Measurements from ENCODE around the gene TTC39B. TPM values are rescaled to one million over a fixed set of nuclear protein-coding genes. Genes with fewer than 3 reads are reported as not detected.

Gene TTC39B
- polyA plus RNA-seq, 1 donor, result 33.4 TPM

DNA sequence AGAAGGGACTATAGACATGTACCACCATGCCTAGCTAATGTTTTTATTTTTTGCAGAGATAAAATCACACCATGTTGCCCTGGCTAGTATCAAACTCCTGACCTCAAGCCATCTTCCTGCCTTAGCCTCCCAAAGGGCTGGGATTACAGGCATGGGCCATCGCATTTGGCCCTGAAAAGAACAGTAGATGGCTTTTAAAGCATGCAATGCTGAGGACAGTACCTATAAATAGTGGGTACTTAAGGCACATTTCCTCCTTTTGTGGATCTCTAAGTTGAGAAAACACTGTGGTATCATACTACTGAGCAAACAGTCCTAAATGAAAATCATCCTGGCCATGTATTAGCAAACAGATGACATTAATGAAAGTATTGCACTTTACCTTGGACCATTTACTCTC lies 119.4 kb downstream of the TTC39B start:
- H3K4me3 ChIP-seq (ENCODE audit: low read length), result no peak overlapping the region
- no peak overlapping the region for H3K27ac ChIP-seq (ENCODE audit: low read length)
- DNase-seq, result no peak
- H3K36me3 ChIP-seq (ENCODE audit: control insufficient read depth, insufficient read depth, low read length), result peaks cover 54% of the 10 kb centered on the region
- no CpG with 5 or more reads among the region's 1 CpG for WGBS (ENCODE audit: insufficient coverage, low lambda C conversion rate)
- H3K27me3 ChIP-seq (ENCODE audit: control insufficient read depth, insufficient read depth, low read length), result no peaks in the 10 kb centered on the region
- H3K9me3 ChIP-seq (ENCODE audit: control insufficient read depth, low read depth, low read length), result no peaks in the 10 kb centered on the region
- no peaks in the 10 kb centered on the region for H3K4me1 ChIP-seq (ENCODE audit: control insufficient read depth, insufficient read depth, low read length)

GRCh38 chr9:15182730-15183129 lies 124.3 kb downstream of the TTC39B start:
- Histone ChIP-seq H3K36me3 (ENCODE audit: control insufficient read depth, insufficient read depth, low read length) (peaks cover 52% of the 10 kb centered on the region), H3K9me3 (ENCODE audit: control insufficient read depth, low read depth, low read length) (no peaks in the 10 kb centered on the region), H3K4me1 (ENCODE audit: control insufficient read depth, insufficient read depth, low read length) (no peaks in the 10 kb centered on the region), H3K27ac (ENCODE audit: low read length) (no peak overlapping the region), H3K27me3 (ENCODE audit: control insufficient read depth, insufficient read depth, low read length) (no peaks in the 10 kb centered on the region), H3K4me3 (ENCODE audit: low read length) (no peak overlapping the region)
- 83% methylated on average over 2 of the region's 3 CpGs for WGBS (ENCODE audit: insufficient coverage, low lambda C conversion rate)
- DNase-seq, result no peak

DNA sequence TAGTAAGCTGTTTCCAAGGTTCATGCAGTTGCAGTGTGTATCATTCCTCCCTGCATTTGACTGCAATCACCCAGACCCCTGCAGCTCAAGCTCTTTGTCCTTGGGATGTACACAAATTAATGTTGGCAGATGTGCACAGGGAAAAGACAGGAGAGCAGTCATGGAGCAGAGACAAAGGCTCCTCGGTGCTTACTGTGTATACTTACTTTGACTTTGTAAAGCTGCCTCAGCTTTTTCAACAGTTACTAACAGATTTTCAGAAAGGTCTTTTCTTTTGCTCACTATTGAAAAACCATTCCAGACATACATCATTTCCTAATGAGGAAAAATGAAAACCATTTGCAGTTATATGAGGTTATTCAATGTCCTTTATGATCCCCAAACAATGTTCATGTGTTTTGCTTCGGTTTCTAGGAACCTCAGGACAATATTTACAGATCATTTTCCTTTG lies 124.9 kb downstream of the TTC39B start:
- no peaks in the 10 kb centered on the region for H3K9me3 ChIP-seq (ENCODE audit: control insufficient read depth, low read depth, low read length)
- 62% methylated on average over 2 of the region's 2 CpGs for WGBS (ENCODE audit: insufficient coverage, low lambda C conversion rate)
- peak in 1 of 2 donors; percentile 13 for DNase-seq
- peak overlapping the region; percentile 34 for H3K27ac ChIP-seq (ENCODE audit: low read length)
- H3K27me3 ChIP-seq (ENCODE audit: control insufficient read depth, insufficient read depth, low read length), result no peaks in the 10 kb centered on the region
- no peak overlapping the region for H3K4me3 ChIP-seq (ENCODE audit: low read length)
- no peaks in the 10 kb centered on the region for H3K4me1 ChIP-seq (ENCODE audit: control insufficient read depth, insufficient read depth, low read length)
- peaks cover 51% of the 10 kb centered on the region for H3K36me3 ChIP-seq (ENCODE audit: control insufficient read depth, insufficient read depth, low read length)

DNA sequence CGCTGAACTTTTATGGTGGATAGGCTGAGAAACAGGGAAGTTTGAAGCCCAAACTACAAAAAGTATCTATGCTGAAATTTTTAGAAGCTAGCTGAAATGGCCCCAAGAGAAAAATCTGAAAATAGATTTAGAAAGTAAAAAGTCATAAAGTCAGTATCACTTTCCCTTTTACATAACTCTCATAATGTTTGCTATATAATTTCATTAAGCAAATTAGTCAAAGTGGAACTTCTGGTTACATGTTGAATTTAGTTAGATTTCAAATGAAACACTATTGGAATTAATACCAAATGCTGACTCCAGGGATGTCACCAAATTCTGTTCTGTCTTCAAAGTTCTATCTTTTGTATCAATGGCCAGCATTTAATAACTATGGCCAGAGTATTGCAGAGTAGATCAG lies 126.9 kb downstream of the TTC39B start:
- no peaks in the 10 kb centered on the region for H3K27me3 ChIP-seq (ENCODE audit: control insufficient read depth, insufficient read depth, low read length)

DNA sequence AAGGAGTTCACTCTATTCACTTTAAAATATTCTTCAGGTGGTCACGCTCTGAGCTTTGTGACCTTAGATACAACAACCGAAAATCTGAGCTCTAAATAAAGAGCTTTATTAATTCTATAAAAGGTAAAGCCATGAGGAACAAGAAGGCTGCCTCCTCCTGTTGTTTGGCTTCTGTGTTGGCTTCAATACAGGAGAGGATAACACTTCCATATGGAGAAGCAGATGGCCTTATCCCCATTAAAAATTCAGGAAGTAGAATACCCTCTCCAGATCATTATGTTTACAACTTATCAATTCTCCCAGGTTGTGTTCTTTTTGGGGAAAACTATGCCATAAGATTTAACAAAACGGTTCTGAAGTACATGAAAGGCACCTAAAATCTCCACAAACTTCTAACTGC lies 128.4 kb downstream of the TTC39B start:
- no peak overlapping the region for H3K27ac ChIP-seq (ENCODE audit: low read length)
- H3K27me3 ChIP-seq (ENCODE audit: control insufficient read depth, insufficient read depth, low read length), result no peaks in the 10 kb centered on the region
- H3K36me3 ChIP-seq (ENCODE audit: control insufficient read depth, insufficient read depth, low read length), result peaks cover 56% of the 10 kb centered on the region
- H3K4me1 ChIP-seq (ENCODE audit: control insufficient read depth, insufficient read depth, low read length), result no peaks in the 10 kb centered on the region
- H3K4me3 ChIP-seq (ENCODE audit: low read length), result no peak overlapping the region
- no peak for DNase-seq
- WGBS (ENCODE audit: insufficient coverage, low lambda C conversion rate), result 100% methylated on average over 1 of the region's 3 CpGs
- H3K9me3 ChIP-seq (ENCODE audit: control insufficient read depth, low read depth, low read length), result no peaks in the 10 kb centered on the region

More for the DNA sequence above, 126.9 kb downstream of the TTC39B start:
- 100% methylated on average over 1 of the region's 1 CpG for WGBS (ENCODE audit: insufficient coverage, low lambda C conversion rate)
- no peak overlapping the region for H3K27ac ChIP-seq (ENCODE audit: low read length)
- H3K36me3 ChIP-seq (ENCODE audit: control insufficient read depth, insufficient read depth, low read length), result peaks cover 48% of the 10 kb centered on the region
- no peaks in the 10 kb centered on the region for H3K9me3 ChIP-seq (ENCODE audit: control insufficient read depth, low read depth, low read length)
- H3K4me3 ChIP-seq (ENCODE audit: low read length), result no peak overlapping the region
- H3K4me1 ChIP-seq (ENCODE audit: control insufficient read depth, insufficient read depth, low read length), result no peaks in the 10 kb centered on the region
- DNase-seq, result no peak

- Histone ChIP-seq H3K27me3 (ENCODE audit: control insufficient read depth, insufficient read depth, low read length) (no peaks in the 10 kb centered on the region), H3K27ac (ENCODE audit: low read length) (no peak overlapping the region), H3K4me3 (ENCODE audit: low read length) (no peak overlapping the region), H3K36me3 (ENCODE audit: control insufficient read depth, insufficient read depth, low read length) (peaks cover 51% of the 10 kb centered on the region), H3K4me1 (ENCODE audit: control insufficient read depth, insufficient read depth, low read length) (no peaks in the 10 kb centered on the region), H3K9me3 (ENCODE audit: control insufficient read depth, low read depth, low read length) (no peaks in the 10 kb centered on the region)
- no CpG with 5 or more reads among the region's 1 CpG for WGBS (ENCODE audit: insufficient coverage, low lambda C conversion rate)
- DNase-seq, result no peak
Observed at GRCh38 chr9:15176836-15177235, 130.2 kb downstream of the TTC39B start.

DNA sequence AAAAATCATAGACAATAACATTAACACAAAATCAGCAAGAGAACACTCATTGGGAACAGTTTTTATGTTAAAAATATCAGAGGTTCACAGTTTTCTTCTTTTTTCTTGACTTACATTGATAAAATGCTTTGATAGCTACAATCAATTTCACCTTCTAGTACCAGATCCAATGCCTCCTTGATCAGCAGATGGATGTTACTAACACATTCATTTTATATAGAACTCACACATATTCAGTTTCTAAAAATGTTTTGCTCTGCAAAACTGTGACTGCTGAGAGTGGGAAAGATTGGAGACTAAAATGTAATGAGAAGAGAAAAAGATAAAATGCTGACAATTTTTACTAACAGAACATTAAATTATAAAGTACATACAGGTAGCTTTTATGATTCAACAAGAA lies 143.1 kb downstream of the TTC39B start:
- no peaks in the 10 kb centered on the region for H3K27me3 ChIP-seq (ENCODE audit: control insufficient read depth, insufficient read depth, low read length)
- no peaks in the 10 kb centered on the region for H3K9me3 ChIP-seq (ENCODE audit: control insufficient read depth, low read depth, low read length)
- no peaks in the 10 kb centered on the region for H3K4me1 ChIP-seq (ENCODE audit: control insufficient read depth, insufficient read depth, low read length)
- DNase-seq, result no peak
- H3K27ac ChIP-seq (ENCODE audit: low read length), result no peak overlapping the region
- H3K4me3 ChIP-seq (ENCODE audit: low read length), result no peak overlapping the region
- peaks cover 7% of the 10 kb centered on the region for H3K36me3 ChIP-seq (ENCODE audit: control insufficient read depth, insufficient read depth, low read length)

DNA sequence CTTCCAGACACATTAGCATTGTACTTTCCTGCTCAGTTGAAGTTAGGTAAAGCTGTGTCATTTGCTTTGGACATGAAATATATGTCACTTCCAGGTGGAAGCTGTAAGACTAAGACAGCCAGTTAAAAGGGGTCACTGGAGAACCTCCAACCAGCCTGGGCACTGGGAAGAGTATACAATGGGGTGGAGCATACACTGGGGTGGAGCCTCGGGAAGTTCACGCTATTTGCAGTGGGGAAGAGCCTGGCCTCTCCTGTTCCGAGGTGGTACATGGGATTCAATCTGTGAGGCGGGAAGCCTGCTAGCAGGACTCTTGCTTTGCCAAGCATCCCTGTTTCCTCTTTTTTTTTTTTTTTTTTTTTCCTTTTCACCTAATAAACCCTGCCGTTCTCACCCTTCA lies 145.3 kb downstream of the TTC39B start:
- H3K4me3 ChIP-seq (ENCODE audit: low read length), result no peak overlapping the region
- H3K36me3 ChIP-seq (ENCODE audit: control insufficient read depth, insufficient read depth, low read length), result peaks cover 3% of the 10 kb centered on the region
- H3K9me3 ChIP-seq (ENCODE audit: control insufficient read depth, low read depth, low read length), result no peaks in the 10 kb centered on the region
- DNase-seq, result no peak
- 90% methylated on average over 2 of the region's 5 CpGs for WGBS (ENCODE audit: insufficient coverage, low lambda C conversion rate)
- H3K27ac ChIP-seq (ENCODE audit: low read length), result no peak overlapping the region
- no peaks in the 10 kb centered on the region for H3K4me1 ChIP-seq (ENCODE audit: control insufficient read depth, insufficient read depth, low read length)
- H3K27me3 ChIP-seq (ENCODE audit: control insufficient read depth, insufficient read depth, low read length), result no peaks in the 10 kb centered on the region

DNA sequence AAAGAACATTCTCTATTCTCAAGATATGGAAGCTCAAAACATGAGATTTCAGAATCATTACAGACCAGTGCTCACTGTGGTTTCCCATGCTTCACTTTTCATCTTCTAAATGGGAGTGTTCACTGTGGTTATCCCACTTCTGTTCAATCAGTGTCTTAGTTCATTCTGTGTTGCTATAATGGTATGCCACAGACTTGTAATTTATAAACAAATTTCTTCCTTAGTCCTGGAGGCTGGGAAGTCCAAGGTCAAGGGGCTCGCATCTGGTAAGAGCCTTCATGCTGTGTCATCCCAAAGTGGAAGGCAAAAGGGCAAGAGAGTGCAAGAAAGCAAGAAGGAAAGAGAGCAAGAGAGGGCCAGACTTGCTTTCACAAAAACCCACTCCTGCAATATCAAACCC lies 146.3 kb downstream of the TTC39B start:
- H3K9me3 ChIP-seq (ENCODE audit: control insufficient read depth, low read depth, low read length), result no peaks in the 10 kb centered on the region
- peaks cover 3% of the 10 kb centered on the region for H3K36me3 ChIP-seq (ENCODE audit: control insufficient read depth, insufficient read depth, low read length)
- no CpG with 5 or more reads among the region's 1 CpG for WGBS (ENCODE audit: insufficient coverage, low lambda C conversion rate)
- H3K27me3 ChIP-seq (ENCODE audit: control insufficient read depth, insufficient read depth, low read length), result no peaks in the 10 kb centered on the region
- H3K27ac ChIP-seq (ENCODE audit: low read length), result no peak overlapping the region
- H3K4me1 ChIP-seq (ENCODE audit: control insufficient read depth, insufficient read depth, low read length), result no peaks in the 10 kb centered on the region
- no peak overlapping the region for H3K4me3 ChIP-seq (ENCODE audit: low read length)
- DNase-seq, result no peak

DNA sequence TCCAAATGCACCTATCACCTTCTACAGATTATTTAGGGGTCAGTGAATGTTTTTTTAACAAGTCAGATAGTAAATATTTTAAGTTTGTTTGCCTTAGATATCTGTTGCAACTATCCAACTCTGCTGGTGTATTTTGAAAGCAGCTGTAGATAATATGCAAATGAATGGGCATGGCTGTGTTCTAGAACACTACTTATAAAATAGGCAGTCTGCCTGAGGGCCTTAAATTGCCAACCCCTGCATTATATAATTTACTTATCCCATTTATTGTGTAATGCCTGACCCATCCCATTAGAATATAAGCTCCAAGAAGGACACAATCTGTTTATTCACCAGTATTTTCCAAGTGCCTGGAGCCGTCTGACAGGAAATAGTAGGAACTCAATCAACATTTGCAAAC lies 149.0 kb downstream of the TTC39B start:
- H3K27me3 ChIP-seq (ENCODE audit: control insufficient read depth, insufficient read depth, low read length), result no peaks in the 10 kb centered on the region
- no peaks in the 10 kb centered on the region for H3K36me3 ChIP-seq (ENCODE audit: control insufficient read depth, insufficient read depth, low read length)
- no CpG with 5 or more reads among the region's 1 CpG for WGBS (ENCODE audit: insufficient coverage, low lambda C conversion rate)

GRCh38 chr9:15157381-15157780 lies 149.6 kb downstream of the TTC39B start:
- Histone ChIP-seq H3K4me1 (ENCODE audit: control insufficient read depth, insufficient read depth, low read length) (peaks cover 2% of the 10 kb centered on the region), H3K27me3 (ENCODE audit: control insufficient read depth, insufficient read depth, low read length) (no peaks in the 10 kb centered on the region), H3K27ac (ENCODE audit: low read length) (no peak overlapping the region), H3K36me3 (ENCODE audit: control insufficient read depth, insufficient read depth, low read length) (no peaks in the 10 kb centered on the region), H3K9me3 (ENCODE audit: control insufficient read depth, low read depth, low read length) (no peaks in the 10 kb centered on the region), H3K4me3 (ENCODE audit: low read length) (no peak overlapping the region)
- DNase-seq, result no peak
- WGBS (ENCODE audit: insufficient coverage, low lambda C conversion rate), result no CpG with 5 or more reads among the region's 4 CpGs

More for the DNA sequence above, 149.0 kb downstream of the TTC39B start:
- Histone ChIP-seq H3K4me1 (ENCODE audit: control insufficient read depth, insufficient read depth, low read length) (no peaks in the 10 kb centered on the region), H3K9me3 (ENCODE audit: control insufficient read depth, low read depth, low read length) (no peaks in the 10 kb centered on the region), H3K27ac (ENCODE audit: low read length) (no peak overlapping the region), H3K4me3 (ENCODE audit: low read length) (no peak overlapping the region)
- no peak for DNase-seq

Data from large intestine (tissue), 3 donors.